GM12872 (cell line): ENCODE data around the gene SET.

Source experiments
- CTCF ChIP-seq: IDR thresholded peaks from 3 replicates; pipeline ENCODE4 v1.5.1; 2011; ENCODE audit warnings: low read depth, mild to moderate bottlenecking, low read length, moderate library complexity; ENCODE audit not compliant: insufficient read depth

The SET gene

GRCh38 chr9:128677794-128678193 lies 11.2 kb upstream of the SET start:
- no peak for TF ChIP-seq CTCF

DNA sequence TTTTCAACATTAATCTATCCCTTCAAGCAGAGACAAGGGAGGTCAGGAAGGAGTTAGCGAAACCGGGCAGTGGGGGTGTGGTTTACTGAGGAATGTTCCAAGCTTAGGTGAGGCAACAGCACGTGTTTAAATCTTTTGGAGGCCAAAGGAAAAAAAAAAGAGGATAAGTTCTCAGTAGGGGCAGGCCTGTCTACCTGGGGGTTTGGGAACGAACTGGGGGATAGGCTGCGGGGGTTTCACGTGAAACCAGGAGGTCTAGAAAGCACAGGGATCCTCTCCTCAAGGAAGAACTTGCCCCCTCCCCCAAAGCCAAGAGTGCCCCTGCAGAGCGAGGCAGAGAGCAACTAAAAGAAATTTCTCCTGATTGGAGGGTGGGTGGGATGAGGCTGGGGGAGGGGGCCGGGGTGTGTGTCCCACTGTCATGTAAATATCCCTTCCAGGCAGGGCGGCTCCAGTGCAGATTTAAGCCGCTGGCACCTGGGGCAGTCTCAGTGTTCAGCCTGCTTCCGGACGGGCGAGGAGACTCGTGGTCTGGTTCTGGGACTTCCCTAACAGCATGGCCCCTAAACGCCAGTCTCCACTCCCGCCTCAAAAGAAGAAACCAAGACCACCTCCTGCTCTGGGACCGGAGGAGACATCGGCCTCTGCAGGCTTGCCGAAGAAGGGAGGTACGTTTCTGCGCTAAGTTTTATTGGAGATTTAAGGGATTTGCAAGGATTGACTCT lies 5.5 kb upstream of the SET start:
- TF ChIP-seq CTCF: 0 out of 3 replicates have a peak, but pooled peaks have one; percentile 6

- TF ChIP-seq CTCF: no peak
Observed at GRCh38 chr9:128684065-128684324, 5.0 kb upstream of the SET start.

- TF ChIP-seq CTCF: no peak
Observed at GRCh38 chr9:128684325-128685199, 4.5 kb upstream of the SET start.

DNA sequence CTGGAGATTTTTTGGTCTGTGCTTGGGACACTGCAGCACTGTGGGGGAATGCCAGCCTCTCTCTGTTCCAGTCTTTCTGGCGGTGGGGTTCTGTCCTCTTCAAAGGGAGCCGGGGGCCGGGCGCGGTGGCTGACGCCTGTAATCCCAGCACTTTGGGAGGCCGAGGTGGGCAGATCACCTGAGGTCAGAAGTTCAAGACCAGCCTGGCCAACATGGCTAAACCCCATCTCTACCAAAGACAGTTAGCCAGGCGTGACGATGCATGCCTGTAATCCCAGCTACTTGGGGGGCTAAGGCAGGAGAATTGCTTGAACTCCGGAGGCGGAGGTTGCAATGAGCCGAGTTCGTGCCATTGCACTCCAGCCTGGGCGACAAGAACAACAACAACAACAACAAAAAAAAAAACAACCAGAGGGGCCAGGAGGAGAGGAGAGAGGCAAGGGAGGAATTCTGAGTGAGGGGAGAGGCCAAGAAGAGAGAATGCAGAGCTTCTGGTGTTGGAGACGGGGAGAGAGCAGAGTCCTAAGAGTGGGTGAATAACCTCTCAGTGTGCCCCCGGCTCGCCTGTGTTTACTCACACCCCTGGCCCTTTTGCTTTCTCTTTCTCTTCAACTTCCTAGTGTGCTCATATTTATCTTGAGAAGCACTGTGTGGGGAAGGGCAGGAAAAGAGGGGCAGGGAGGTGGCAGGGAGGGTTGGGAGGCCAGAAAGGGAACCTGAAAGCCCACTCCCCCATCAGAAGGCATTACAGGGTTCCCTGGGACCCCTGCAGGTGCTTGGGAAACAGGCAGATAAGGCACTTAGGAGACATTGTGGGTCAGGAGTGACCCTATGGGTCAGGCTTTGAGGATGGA lies 3.2 kb upstream of the SET start:
- TF ChIP-seq CTCF: no peak

GRCh38 chr9:128687453-128687852 lies 1.6 kb upstream of the SET start:
- no peak for TF ChIP-seq CTCF

- TF ChIP-seq CTCF: no peak
Observed at GRCh38 chr9:128689293-128689774, 312 bp downstream of the SET start.
